HS-27A (cell line): ENCODE results near the gene FAM184B.
"Not testable (repeated sequence)": the region's sequence is repeated elsewhere in the genome, so short reads cannot be mapped to it uniquely, and the experiment has no call there.

ENCODE experiments used
- DNase-seq: peaks from one replicate; pipeline ENCODE4 v3.0.0-alpha.2; 2012; ENCODE audit warnings: low read depth, missing footprints

Gene FAM184B

DNA sequence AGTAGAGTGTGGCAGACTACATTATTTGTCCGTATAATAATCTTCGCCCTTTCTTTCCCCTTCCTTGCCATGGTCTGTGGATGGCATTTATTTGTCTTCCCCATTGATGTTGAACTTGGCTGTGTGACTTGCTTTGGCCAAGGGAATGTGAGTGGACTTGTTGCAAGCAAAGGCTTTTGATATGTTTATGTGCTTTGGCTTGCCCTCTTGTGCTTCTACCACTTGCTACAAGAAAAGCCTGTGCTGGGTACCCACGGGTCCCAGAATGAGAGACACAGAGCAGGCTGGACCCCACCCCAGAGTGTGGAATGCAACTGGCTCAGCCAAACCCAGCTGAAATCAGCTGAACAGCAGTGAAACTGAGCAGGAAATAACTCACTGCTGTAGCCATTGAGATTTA is 63.0 kb downstream of the FAM184B start:
- no peak for DNase-seq

GRCh38 chr4:17717301-17717700 is 64.1 kb downstream of the FAM184B start:
- DNase-seq = no peak

DNA sequence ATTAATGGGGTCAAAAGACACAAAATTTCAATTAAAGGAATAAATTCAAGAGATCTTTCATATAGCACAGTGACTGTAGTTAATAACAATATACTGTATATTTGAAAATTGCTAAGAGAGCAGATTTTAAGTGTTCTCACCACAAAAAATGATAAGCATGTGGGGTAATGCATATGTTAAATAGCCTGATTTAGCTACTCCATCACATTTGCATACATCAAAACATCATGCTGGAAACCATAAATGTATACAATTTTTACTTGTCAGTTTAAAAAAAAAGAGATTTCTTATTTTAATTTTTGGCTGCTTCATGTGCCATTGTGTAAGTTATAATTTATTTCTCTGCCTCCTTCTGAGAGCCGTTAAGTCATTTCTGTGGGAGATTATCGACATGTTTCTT is 65.9 kb downstream of the FAM184B start:
- no peak for DNase-seq

DNA sequence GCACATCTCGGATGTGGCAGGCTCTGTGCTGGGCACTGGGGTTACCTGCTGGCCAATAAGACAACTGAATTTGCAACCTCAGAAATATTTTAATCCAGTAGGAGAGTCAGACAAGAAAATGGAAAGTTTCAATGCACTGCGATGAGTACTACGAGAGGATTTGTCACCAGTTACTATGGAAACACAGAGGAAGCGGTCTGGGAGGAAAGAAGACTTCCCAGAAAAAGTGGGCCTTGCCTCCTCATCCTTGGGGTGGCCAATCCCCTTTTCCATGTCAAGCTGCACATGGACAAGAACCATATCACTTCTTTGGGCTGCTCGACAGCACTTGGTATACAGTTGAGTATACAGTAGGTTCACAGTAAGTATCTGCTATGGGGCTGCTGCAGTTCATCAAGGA is 67.6 kb downstream of the FAM184B start:
- DNase-seq = no peak

DNA sequence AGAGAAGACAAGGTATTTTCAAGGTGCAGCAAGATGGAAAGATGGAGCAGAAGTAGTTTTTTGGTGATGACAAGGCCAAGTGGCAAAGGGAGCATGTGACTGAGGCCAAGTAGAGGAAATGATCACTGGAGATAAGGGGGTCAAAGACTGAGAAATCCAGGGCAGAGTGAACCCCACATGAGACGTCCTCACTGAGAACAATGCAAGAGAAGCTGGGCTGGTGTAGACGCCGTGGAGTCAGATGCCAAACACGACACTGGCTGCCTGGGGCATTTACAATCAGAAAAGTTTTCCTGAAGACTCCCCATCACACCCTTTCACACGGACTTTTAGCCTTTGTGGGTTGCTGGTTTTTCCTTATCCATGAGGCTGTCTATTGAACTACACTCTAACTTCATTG is 69.3 kb downstream of the FAM184B start:
- DNase-seq = no peak

GRCh38 chr4:17711206-17711605 is 70.2 kb downstream of the FAM184B start:
- not testable (repeated sequence) for DNase-seq

- no peak for DNase-seq
These were observed 71.7 kb downstream of the FAM184B start for GRCh38 chr4:17709763-17710068.

- DNase-seq = no peak
These were observed 72.2 kb downstream of the FAM184B start for GRCh38 chr4:17708992-17709762.

DNA sequence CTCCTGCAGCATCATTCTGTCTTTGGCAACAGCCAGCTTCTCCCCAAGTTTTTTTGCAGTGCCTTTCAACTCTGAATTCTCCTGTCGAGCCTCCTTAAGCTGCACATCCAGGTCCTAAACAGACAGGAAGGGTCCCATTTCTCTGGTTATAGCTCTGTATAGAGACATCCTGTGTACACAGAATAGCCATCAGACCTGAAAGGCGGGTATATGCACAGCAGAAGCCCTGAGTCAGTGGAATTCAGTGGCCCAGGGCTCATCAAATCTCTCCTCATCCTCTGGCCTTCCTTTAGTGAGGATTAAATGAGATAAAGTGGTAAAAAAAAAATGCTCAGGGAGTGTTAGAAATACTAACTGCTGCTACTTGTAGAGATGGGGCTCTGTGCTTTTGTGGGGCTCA is 73.8 kb downstream of the FAM184B start:
- no peak for DNase-seq

GRCh38 chr4:17705107-17705506 is 76.3 kb downstream of the FAM184B start:
- DNase-seq = no peak

DNA sequence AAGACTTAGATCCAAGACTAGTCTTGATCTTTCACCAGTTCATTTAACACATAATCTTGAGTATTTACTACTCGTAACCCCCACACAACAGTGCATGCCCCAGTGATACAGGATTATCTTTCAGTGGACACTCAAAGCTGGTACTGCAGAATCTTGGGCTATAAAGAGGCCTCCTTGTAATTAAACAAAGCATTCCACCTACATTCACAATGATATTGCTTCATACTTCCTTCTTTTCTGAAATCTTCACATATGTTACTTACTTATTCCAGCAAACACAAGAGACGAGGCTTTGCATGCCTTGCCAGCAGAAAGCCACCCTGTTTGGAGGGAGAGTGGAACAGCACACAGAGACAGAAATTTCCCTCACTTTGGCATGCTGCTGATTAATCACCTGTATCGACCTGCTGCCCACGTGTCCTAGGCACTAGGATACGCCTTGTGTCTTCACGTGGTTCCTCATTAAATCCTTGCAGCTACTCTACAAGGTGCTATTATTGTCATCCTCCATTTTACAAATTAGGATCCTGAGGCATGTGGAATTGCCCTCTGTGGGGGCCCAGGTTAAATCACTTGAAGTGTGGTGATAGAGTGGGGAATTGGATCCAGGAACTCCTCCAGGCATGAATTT is 77.3 kb downstream of the FAM184B start:
- DNase-seq = no peak

DNA sequence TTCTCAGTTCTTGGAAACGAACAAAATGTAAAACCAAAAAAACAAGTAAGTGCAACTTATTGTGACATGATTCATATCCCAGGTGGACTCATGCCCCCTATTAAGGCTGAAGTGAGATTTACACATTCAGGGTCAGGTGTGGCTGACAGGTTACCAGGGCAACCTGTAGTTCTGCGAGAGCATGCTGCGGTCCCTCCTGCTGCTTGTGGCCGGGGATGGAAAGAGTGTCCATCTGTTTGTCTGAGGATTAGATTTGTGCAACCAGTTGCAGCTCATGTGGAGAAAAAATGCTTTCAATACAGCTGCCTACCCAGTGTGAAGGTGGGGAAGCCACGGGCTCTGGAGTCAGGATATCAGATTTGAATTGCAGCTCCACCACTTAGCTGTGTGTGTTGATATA is 78.8 kb downstream of the FAM184B start:
- no peak for DNase-seq

DNA sequence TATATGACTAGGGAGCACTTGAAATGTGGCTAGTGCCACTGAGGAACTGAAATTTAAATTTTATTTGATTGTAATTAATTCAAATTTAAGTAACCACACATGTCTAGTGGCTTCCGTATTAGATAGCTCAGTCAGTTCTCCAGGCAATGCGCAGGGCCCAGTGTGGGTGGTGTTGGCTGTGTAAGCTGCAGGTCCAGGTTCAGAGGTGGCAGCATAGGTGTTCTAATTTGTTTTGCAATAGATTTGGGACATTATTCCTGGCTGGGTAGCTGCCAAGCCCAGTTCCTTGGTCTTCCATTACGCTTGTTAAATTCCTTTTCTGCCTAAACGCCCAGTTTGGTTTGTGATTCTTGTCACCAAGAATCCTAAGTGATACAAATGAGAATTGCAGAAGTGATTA is 79.5 kb downstream of the FAM184B start:
- no peak for DNase-seq

DNA sequence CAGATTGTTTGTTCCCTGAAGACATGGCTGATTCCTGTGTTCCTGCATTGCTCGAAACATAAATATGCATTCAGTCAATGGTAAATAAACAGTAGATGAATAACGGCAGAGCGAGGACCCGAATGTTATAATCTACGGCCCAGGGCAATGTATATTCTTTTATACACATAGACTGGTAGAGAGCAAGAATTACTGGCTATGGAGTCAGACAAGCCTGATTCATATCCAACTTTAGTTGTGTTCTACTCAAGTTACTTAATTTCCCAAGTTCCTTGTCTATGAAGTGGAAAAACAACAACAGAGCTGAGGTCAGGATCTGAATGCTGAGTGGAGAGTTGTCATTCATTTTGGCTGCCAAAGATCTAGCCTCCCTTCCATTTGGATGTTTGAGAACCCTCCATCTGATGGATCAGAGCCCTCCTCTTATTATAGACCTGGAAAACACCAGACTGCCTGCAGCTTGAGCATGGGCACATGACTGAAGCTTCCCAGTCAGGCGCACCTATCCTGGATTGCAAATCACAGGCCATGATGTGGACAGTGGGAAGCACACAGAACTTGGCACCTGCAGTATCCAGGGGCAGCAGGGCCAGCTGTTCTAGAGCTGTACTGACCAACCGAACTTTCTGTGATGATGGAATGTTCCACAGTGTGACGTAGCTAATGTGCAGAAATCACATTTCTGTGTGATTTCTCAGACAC is 80.1 kb downstream of the FAM184B start:
- no peak for DNase-seq

DNA sequence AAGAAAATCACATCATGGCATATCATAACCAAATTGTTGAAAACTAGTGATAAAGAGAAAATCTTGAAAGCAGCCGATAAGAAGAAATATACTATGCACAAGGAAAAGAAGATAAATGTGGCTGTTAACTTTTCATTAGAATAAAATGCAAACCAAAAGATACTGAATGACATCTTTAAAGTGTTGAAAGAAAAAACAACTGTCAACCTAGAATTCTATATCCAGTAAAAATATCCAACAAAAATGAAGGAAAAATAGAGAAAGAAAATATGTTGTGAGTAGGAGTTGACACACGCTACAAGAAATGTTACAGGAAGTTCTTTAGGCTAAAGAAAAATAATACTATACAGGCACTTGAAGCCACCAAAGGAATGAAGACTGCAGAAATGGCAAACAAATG is 82.0 kb downstream of the FAM184B start:
- no peak for DNase-seq

DNA sequence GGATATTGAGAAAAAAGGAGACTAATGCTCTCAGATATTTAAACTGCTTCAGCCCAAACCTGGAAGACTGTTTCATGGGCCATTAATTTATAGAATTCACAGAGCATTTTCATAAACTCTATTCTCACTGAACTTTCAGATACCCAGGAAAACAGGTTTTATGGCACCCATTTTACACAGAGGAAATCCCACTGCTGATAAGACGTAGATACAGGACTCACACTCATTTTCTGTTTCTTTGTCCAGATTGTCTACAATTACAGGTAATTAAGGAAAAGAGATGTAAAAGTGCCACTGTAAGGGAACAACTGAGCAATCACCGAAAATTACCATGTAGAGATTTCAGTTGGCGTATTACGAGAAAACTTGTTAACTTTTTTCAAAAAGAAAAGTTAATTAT is 83.3 kb downstream of the FAM184B start:
- no peak for DNase-seq

DNA sequence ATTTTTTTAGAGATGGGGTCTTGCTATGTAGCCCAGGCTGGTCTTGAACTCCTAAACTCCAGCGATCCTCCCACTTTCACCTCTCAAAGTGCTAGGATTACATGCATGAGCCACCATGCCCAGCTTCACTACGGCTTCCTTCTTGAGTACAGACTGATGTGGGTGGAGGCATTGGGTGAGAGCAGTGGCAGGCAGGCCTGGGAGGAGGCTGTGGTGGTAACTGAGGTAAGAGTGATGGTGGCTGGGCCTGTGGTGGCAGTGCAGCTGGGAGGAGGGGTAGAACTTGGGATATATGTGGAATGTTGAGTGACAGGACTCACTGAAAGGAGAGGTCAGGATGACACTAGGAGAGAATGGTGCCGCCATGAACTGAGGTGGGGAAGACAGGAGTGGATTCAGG is 86.1 kb downstream of the FAM184B start:
- no peak for DNase-seq

- no peak for DNase-seq
These were observed 86.9 kb downstream of the FAM184B start for GRCh38 chr4:17694552-17694951.

- no peak for DNase-seq
These were observed 90.5 kb downstream of the FAM184B start for GRCh38 chr4:17690898-17691297.

DNA sequence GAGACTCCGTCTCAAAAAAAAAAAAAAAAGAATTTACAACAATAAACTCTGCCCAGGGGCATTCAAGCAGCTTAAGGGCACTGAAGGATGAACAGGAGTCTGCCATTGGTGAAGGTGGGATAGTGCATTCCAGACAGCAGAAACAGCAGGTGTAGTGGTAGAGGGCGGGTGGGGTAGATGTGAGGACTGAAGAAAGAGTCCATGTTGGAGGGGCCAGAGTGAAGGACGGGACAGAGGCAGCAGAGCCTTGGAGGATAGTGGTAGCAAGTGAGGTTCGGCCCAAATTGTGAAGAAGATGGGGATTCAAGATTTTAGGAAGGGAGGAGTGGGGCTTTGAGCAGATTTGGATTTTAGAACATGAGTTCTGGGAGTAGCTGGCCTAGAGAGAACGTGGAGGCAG is 91.3 kb downstream of the FAM184B start:
- no peak for DNase-seq

DNA sequence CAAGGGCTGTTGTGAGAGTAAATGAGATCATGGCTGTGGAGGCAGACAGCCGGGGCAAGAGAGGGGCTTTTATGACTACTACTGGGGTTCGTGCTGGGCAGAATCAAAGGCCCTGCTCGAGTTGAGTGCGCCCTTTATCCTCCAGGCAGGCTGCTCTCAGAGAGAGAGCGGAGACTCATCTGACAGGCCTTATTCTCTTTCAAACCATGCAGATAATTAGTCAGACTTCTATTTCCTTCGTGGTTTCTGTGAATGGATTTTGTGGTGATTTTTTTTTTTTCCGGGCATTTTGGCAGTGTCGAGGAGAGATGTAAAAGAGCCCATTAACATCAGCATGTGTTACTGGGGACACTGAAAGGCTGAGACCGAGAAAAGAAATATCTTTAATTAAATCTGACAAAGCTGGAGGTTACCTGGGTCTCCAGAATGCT is 93.4 kb downstream of the FAM184B start:
- DNase-seq = no peak

GRCh38 chr4:17687237-17687857 is 94.1 kb downstream of the FAM184B start:
- no peak for DNase-seq

DNA sequence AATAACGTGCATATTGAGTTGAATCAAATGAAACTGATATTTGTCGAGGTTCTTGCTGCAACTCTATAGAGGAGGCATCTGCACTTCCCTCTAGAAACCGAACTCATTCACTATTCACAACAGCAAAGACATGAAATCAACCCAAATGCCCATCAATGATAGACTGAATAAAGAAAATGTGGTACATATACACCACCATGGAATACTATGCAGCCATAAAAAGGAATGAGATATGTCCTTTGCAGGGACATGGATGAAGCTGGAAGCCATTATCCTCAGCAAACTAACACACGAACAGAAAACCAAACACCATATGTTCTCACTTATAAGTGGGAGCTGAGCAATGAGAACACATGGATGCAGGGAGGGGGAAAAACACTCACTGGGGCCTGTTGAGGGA is 96.8 kb downstream of the FAM184B start:
- DNase-seq = not testable (repeated sequence)
